Loucy (cell line): ENCODE results near the gene PHF14.

Experiments used
- H2AFZ ChIP-seq: fragments of 200-600 bp; sonication (generic); 2 replicates; pipeline ENCODE4 v1.6.0; 2016; ENCODE audit warnings: antibody characterized with exemption, mild to moderate bottlenecking, low read length, moderate library complexity
- H3F3A ChIP-seq: fragments of 200-600 bp; 2 replicates; pipeline ENCODE4 v1.6.0; 2016; ENCODE audit warnings: antibody characterized with exemption, low read depth, mild to moderate bottlenecking
- H3K27me3 ChIP-seq: fragments of 200-600 bp; sonication (generic); 2 replicates; pipeline ENCODE4 v1.6.1; 2014; ENCODE audit warnings: low read length, mild to moderate bottlenecking; ENCODE audit not compliant: insufficient read depth, poor library complexity, severe bottlenecking
- H3K36me3 ChIP-seq: fragments of 200-600 bp; sonication (generic); 2 replicates; pipeline ENCODE4 v1.6.1; 2016; ENCODE audit warnings: low read length; ENCODE audit not compliant: insufficient read depth
- H3K4me1 ChIP-seq: fragments of 200-600 bp; sonication (generic); 2 replicates; pipeline ENCODE4 v1.5.1; 2014; ENCODE audit warnings: low read length, mild to moderate bottlenecking; ENCODE audit not compliant: insufficient read depth, poor library complexity, severe bottlenecking
- H3K4me2 ChIP-seq: fragments of 200-600 bp; sonication (generic); 2 replicates; pipeline ENCODE4 v1.6.0; 2014; ENCODE audit warnings: antibody characterized with exemption, low read length, low read depth, mild to moderate bottlenecking; ENCODE audit not compliant: poor library complexity, severe bottlenecking
- H3K4me3 ChIP-seq: fragments of 200-600 bp; sonication (generic); 2 replicates; pipeline ENCODE4 v1.5.1; 2014; ENCODE audit warnings: low read length, mild to moderate bottlenecking, mixed read lengths; ENCODE audit not compliant: poor library complexity, severe bottlenecking
- H3K79me2 ChIP-seq: fragments of 200-600 bp; sonication (generic); 2 replicates; pipeline ENCODE4 v1.6.1; 2014; ENCODE audit warnings: low read length; ENCODE audit not compliant: insufficient read depth
- H3K9ac ChIP-seq: fragments of 200-600 bp; sonication (generic); 2 replicates; pipeline ENCODE4 v1.6.0; 2014; ENCODE audit warnings: mild to moderate bottlenecking, low read depth, low read length, moderate library complexity; ENCODE audit not compliant: poor library complexity, severe bottlenecking
- H3K9me2 ChIP-seq: fragments of 200-600 bp; sonication (generic); replicated peaks from 2 replicates; pipeline ENCODE4 v1.6.1; 2016; ENCODE audit warnings: low read depth, low read length, mixed read lengths
- H3K9me3 ChIP-seq: fragments of 200-600 bp; sonication (generic); 2 replicates; pipeline ENCODE4 v1.6.1; 2014; ENCODE audit warnings: mild to moderate bottlenecking, antibody characterized with exemption, low read length, low read depth; ENCODE audit not compliant: insufficient read depth
- H4K20me1 ChIP-seq: fragments of 200-600 bp; sonication (generic); 2 replicates; pipeline ENCODE4 v1.6.0; 2014; ENCODE audit warnings: antibody characterized with exemption, low read length, mild to moderate bottlenecking; ENCODE audit not compliant: insufficient read depth, poor library complexity, severe bottlenecking
- EZH2phosphoT487 ChIP-seq: fragments of 200-600 bp; IDR thresholded peaks from 2 replicates; pipeline ENCODE4 v1.6.1; 2018; ENCODE audit warnings: antibody characterized with exemption, mild to moderate bottlenecking, moderate library complexity, borderline replicate concordance
- TF ChIP-seq, protein P1 (sequence below): fragments of 200-600 bp; sonication (generic); conservative IDR thresholded peaks from 2 replicates; pipeline ENCODE4 v1.5.1; 2014; ENCODE audit warnings: mild to moderate bottlenecking, antibody characterized with exemption, low read length

PHF14 gene

GRCh38 chr7:11212080-11212711, 238.5 kb downstream of the PHF14 start:
- no peaks in the 10 kb centered on the region for H3F3A ChIP-seq
- H3K9me3 ChIP-seq, result no peaks in the 10 kb centered on the region
- no peaks in the 10 kb centered on the region for H3K27me3 ChIP-seq
- peaks cover 49% of the 10 kb centered on the region for H3K4me1 ChIP-seq
- H4K20me1 ChIP-seq, result no peaks in the 10 kb centered on the region
- no peaks in the 10 kb centered on the region for H3K9me2 ChIP-seq
- no peak for TF ChIP-seq EZH2phosphoT487
- TF ChIP-seq, protein P1, sequence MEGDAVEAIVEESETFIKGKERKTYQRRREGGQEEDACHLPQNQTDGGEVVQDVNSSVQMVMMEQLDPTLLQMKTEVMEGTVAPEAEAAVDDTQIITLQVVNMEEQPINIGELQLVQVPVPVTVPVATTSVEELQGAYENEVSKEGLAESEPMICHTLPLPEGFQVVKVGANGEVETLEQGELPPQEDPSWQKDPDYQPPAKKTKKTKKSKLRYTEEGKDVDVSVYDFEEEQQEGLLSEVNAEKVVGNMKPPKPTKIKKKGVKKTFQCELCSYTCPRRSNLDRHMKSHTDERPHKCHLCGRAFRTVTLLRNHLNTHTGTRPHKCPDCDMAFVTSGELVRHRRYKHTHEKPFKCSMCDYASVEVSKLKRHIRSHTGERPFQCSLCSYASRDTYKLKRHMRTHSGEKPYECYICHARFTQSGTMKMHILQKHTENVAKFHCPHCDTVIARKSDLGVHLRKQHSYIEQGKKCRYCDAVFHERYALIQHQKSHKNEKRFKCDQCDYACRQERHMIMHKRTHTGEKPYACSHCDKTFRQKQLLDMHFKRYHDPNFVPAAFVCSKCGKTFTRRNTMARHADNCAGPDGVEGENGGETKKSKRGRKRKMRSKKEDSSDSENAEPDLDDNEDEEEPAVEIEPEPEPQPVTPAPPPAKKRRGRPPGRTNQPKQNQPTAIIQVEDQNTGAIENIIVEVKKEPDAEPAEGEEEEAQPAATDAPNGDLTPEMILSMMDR, result peak; percentile 93
- peak overlapping the region; percentile 82 for H2AFZ ChIP-seq
- H3K4me2 ChIP-seq, result peak overlapping the region; percentile 32
- no peak overlapping the region for H3K9ac ChIP-seq
- no peaks in the 10 kb centered on the region for H3K79me2 ChIP-seq
- H3K4me3 ChIP-seq, result no peak overlapping the region
- H3K36me3 ChIP-seq, result no peaks in the 10 kb centered on the region

GRCh38 chr7:11212816-11213215, 239.1 kb downstream of the PHF14 start:
- no peak overlapping the region for H3K4me2 ChIP-seq

DNA sequence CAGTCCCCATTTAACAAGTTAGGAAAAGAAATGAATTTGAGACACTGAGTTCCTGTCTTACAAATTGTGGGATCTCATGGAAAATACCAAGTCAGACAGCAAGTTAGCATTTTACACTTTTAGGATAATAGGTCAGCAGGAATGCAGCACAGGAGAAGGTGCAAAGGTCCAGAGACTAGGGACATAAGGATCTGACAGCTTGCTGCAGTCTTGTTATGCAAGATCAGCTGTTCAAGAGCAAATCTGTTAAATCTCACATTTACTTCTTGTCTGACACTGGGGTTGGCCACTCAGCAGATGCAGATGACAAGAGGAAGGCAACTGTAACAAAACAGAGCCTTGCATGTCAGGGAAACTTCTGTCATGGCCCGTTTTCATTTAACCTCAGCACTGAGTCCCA, 239.6 kb downstream of the PHF14 start:
- Histone ChIP-seq H3K27me3 (no peaks in the 10 kb centered on the region), H3K36me3 (no peaks in the 10 kb centered on the region), H3K9me2 (no peaks in the 10 kb centered on the region), H4K20me1 (no peaks in the 10 kb centered on the region), H3K9ac (no peak overlapping the region), H3K4me2 (no peak overlapping the region), H3K9me3 (no peaks in the 10 kb centered on the region), H3K4me3 (no peak overlapping the region), H2AFZ (peak overlapping the region; percentile 44; the same call in 1 of the 2 replicates), H3K79me2 (no peaks in the 10 kb centered on the region), H3K4me1 (peaks cover 59% of the 10 kb centered on the region), H3F3A (no peaks in the 10 kb centered on the region)
- TF ChIP-seq EZH2phosphoT487, result no peak

More at GRCh38 chr7:11212816-11213215, 239.1 kb downstream of the PHF14 start:
- TF ChIP-seq EZH2phosphoT487, result no peak
- TF ChIP-seq, protein P1, result no peak
- H2AFZ ChIP-seq, result peak overlapping the region; percentile 44; the same call in 1 of the 2 replicates
- H3K9ac ChIP-seq, result no peak overlapping the region
- no peaks in the 10 kb centered on the region for H3K9me3 ChIP-seq
- H4K20me1 ChIP-seq, result no peaks in the 10 kb centered on the region
- H3F3A ChIP-seq, result no peaks in the 10 kb centered on the region
- H3K9me2 ChIP-seq, result no peaks in the 10 kb centered on the region
- H3K79me2 ChIP-seq, result no peaks in the 10 kb centered on the region
- no peaks in the 10 kb centered on the region for H3K27me3 ChIP-seq
- no peak overlapping the region for H3K4me3 ChIP-seq
- no peaks in the 10 kb centered on the region for H3K36me3 ChIP-seq
- H3K4me1 ChIP-seq, result peaks cover 54% of the 10 kb centered on the region

DNA sequence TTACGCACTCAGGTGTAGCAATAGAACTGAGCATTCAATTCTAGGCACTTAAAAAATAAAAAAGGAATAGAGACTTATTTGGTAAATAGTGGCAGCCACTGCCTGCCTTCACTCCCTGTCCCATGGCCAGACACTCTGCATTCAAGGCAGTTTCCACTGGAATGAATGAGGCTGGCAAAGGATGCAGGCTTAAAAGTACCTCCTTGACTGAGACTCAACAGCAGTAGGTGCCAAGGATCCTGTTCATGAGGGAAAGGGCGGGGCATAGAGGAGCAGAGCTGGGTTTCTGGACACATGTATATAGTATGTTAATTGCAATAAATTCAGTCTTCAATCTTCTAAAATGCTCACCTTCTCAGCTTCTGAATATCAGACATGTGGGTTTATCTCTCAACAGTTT, 242.6 kb downstream of the PHF14 start:
- Histone ChIP-seq H3K9ac (no peak overlapping the region), H2AFZ (no peak overlapping the region), H4K20me1 (no peaks in the 10 kb centered on the region), H3K79me2 (no peaks in the 10 kb centered on the region), H3K36me3 (no peaks in the 10 kb centered on the region), H3K4me1 (peaks cover 51% of the 10 kb centered on the region), H3K4me3 (no peak overlapping the region), H3K4me2 (no peak overlapping the region), H3F3A (no peaks in the 10 kb centered on the region), H3K9me3 (no peaks in the 10 kb centered on the region), H3K9me2 (no peaks in the 10 kb centered on the region), H3K27me3 (no peaks in the 10 kb centered on the region)
- TF ChIP-seq EZH2phosphoT487, result no peak
- TF ChIP-seq, protein P1, result no peak
